ENCODE results near the gene RIPK4.

DNA sequence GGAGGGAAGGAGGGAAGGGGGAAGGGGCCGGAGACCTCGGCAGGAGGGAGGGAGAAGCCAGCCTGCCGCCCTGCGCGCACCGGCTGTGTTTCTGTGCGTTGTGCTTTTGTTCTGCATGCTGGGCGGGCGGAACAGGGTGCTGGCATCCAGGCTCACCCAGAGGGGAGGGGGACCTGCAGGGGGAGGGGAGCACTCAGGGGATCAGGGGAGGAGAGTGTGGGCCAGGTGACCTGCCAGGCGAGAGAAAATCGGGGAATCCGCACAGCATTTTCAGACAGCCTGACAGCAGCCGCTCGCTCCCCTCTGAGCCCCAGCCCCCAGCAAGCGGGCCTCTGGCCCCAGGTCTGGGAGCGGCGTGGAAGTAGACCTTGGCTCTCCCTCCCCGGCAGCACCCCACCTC lies 54.7 kb downstream of the RIPK4 start:
- TF ChIP-seq, protein P1, sequence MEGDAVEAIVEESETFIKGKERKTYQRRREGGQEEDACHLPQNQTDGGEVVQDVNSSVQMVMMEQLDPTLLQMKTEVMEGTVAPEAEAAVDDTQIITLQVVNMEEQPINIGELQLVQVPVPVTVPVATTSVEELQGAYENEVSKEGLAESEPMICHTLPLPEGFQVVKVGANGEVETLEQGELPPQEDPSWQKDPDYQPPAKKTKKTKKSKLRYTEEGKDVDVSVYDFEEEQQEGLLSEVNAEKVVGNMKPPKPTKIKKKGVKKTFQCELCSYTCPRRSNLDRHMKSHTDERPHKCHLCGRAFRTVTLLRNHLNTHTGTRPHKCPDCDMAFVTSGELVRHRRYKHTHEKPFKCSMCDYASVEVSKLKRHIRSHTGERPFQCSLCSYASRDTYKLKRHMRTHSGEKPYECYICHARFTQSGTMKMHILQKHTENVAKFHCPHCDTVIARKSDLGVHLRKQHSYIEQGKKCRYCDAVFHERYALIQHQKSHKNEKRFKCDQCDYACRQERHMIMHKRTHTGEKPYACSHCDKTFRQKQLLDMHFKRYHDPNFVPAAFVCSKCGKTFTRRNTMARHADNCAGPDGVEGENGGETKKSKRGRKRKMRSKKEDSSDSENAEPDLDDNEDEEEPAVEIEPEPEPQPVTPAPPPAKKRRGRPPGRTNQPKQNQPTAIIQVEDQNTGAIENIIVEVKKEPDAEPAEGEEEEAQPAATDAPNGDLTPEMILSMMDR (IDR thresholded peaks at IDR 0.05): no peak
- TF ChIP-seq, protein P2, sequence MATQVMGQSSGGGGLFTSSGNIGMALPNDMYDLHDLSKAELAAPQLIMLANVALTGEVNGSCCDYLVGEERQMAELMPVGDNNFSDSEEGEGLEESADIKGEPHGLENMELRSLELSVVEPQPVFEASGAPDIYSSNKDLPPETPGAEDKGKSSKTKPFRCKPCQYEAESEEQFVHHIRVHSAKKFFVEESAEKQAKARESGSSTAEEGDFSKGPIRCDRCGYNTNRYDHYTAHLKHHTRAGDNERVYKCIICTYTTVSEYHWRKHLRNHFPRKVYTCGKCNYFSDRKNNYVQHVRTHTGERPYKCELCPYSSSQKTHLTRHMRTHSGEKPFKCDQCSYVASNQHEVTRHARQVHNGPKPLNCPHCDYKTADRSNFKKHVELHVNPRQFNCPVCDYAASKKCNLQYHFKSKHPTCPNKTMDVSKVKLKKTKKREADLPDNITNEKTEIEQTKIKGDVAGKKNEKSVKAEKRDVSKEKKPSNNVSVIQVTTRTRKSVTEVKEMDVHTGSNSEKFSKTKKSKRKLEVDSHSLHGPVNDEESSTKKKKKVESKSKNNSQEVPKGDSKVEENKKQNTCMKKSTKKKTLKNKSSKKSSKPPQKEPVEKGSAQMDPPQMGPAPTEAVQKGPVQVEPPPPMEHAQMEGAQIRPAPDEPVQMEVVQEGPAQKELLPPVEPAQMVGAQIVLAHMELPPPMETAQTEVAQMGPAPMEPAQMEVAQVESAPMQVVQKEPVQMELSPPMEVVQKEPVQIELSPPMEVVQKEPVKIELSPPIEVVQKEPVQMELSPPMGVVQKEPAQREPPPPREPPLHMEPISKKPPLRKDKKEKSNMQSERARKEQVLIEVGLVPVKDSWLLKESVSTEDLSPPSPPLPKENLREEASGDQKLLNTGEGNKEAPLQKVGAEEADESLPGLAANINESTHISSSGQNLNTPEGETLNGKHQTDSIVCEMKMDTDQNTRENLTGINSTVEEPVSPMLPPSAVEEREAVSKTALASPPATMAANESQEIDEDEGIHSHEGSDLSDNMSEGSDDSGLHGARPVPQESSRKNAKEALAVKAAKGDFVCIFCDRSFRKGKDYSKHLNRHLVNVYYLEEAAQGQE (IDR thresholded peaks at IDR 0.05; ENCODE audit: insufficient read depth in 1 of 2, low read depth in 2 of 2, low read length in 1 of 2): no peak

Data from Panc1 (cell line).